GM23338 (cell line): ENCODE data around the gene CSDE1. TPM values are rescaled to one million over a fixed set of nuclear protein-coding genes. Genes with fewer than 3 reads are reported as not detected.

Experiments
- ATAC-seq: fragments of 200-7000 bp; cut with Tn5 transposase; 3 replicates; pipeline ENCODE4 v1.9.1; 2020
- DNase-seq: peaks from one replicate; pipeline ENCODE4 v3.0.0-alpha.2; 2015; ENCODE audit warnings: low spot score
- H2AFZ ChIP-seq: fragments of 200-600 bp; sonication (generic); 2 replicates; pipeline ENCODE4 v1.8.0; 2016; ENCODE audit warnings: antibody characterized with exemption, mild to moderate bottlenecking, moderate library complexity
- H3F3A ChIP-seq: fragments of 200-600 bp; sonication (generic); replicated peaks from 2 replicates; pipeline ENCODE4 v1.8.0; 2017; ENCODE audit warnings: antibody characterized with exemption, mixed run types, low read depth
- H3K27ac ChIP-seq: fragments of 200-600 bp; sonication (generic); 2 replicates; pipeline ENCODE4 v1.6.1; 2016; ENCODE audit warnings: low read depth
- H3K27me3 ChIP-seq: fragments of 200-600 bp; sonication (generic); 2 replicates; pipeline ENCODE4 v1.8.0; 2016; ENCODE audit warnings: mild to moderate bottlenecking, mixed run types, moderate library complexity; ENCODE audit not compliant: insufficient read depth
- H3K36me3 ChIP-seq: fragments of 200-600 bp; sonication (generic); 2 replicates; pipeline ENCODE4 v1.8.0; 2016; ENCODE audit warnings: mild to moderate bottlenecking; ENCODE audit not compliant: insufficient read depth
- H3K4me1 ChIP-seq: fragments of 200-600 bp; sonication (generic); 2 replicates; pipeline ENCODE4 v1.8.0; 2016; ENCODE audit warnings: mild to moderate bottlenecking, moderate library complexity; ENCODE audit not compliant: insufficient read depth
- H3K4me2 ChIP-seq: fragments of 200-600 bp; sonication (generic); 2 replicates; pipeline ENCODE4 v1.7.1; 2017; ENCODE audit warnings: mixed run types
- H3K4me3 ChIP-seq: fragments of 200-600 bp; sonication (generic); 2 replicates; pipeline ENCODE4 v1.6.1; 2016; ENCODE audit warnings: mixed run types
- H3K79me2 ChIP-seq: fragments of 200-600 bp; sonication (generic); replicated peaks from 2 replicates; pipeline ENCODE4 v1.8.0; 2017; ENCODE audit warnings: mild to moderate bottlenecking; ENCODE audit not compliant: insufficient read depth
- H3K9me2 ChIP-seq: fragments of 200-600 bp; sonication (generic); 2 replicates; pipeline ENCODE4 v1.8.0; 2017; ENCODE audit not compliant: insufficient read depth
- H4K20me1 ChIP-seq: fragments of 200-600 bp; sonication (generic); replicated peaks from 2 replicates; pipeline ENCODE4 v1.8.0; 2017; ENCODE audit warnings: mild to moderate bottlenecking; ENCODE audit not compliant: insufficient read depth
- H3K27ac Mint-ChIP-seq: 2 replicates; pipeline ENCODE4 v1.8.0; 2020; ENCODE audit warnings: inconsistent platforms, mild to moderate bottlenecking, moderate library complexity, mixed read lengths
- H3K27me3 Mint-ChIP-seq: 3 replicates; pipeline ENCODE4 v1.8.0; 2022; ENCODE audit warnings: low read depth, mild to moderate bottlenecking, moderate library complexity, mixed read lengths, inconsistent platforms; ENCODE audit not compliant: insufficient read depth, poor library complexity
- H3K36me3 Mint-ChIP-seq: 3 replicates; pipeline ENCODE4 v1.8.0; 2021; ENCODE audit warnings: low read depth, mild to moderate bottlenecking, inconsistent platforms, moderate library complexity, mixed read lengths
- H3K4me1 Mint-ChIP-seq: 3 replicates; pipeline ENCODE4 v1.8.0; 2020; ENCODE audit warnings: mild to moderate bottlenecking, inconsistent platforms, mixed read lengths
- H3K4me3 Mint-ChIP-seq: 3 replicates; pipeline ENCODE4 v1.8.0; 2021; ENCODE audit warnings: moderate library complexity, mild to moderate bottlenecking, inconsistent platforms, mixed read lengths
- H3K9me3 Mint-ChIP-seq: 3 replicates; pipeline ENCODE4 v1.8.0; 2020; ENCODE audit warnings: moderate library complexity, mild to moderate bottlenecking, inconsistent platforms, mixed read lengths
- CREB1 ChIP-seq: fragments of 250-450 bp; sonication (Bioruptor Pico); IDR thresholded peaks from 2 replicates; pipeline ENCODE4 v1.5.0; 2020; ENCODE audit warnings: low read depth, mild to moderate bottlenecking, moderate library complexity
- EZH2 ChIP-seq: fragments of 200-600 bp; sonication (generic); IDR thresholded peaks from one replicate; pipeline ENCODE4 v1.8.0; 2017; ENCODE audit warnings: antibody characterized with exemption, mild to moderate bottlenecking, low read depth; ENCODE audit not compliant: unreplicated experiment
- EZH2phosphoT487 ChIP-seq: fragments of 200-600 bp; sonication (generic); IDR thresholded peaks from one replicate; pipeline ENCODE4 v1.8.1; 2018; ENCODE audit warnings: antibody characterized with exemption; ENCODE audit not compliant: unreplicated experiment
- JUNB ChIP-seq: IDR thresholded peaks from one replicate; pipeline ENCODE4 v1.6.1; 2016; ENCODE audit warnings: antibody characterized with exemption; ENCODE audit not compliant: unreplicated experiment
- NANOG ChIP-seq: IDR thresholded peaks from 2 replicates; pipeline ENCODE4 v1.6.1; 2016; ENCODE audit warnings: antibody characterized with exemption, borderline replicate concordance
- POLR2AphosphoS5 ChIP-seq: IDR thresholded peaks from 2 replicates; pipeline ENCODE4 v1.6.1; 2016; ENCODE audit warnings: antibody characterized with exemption, low read depth
- REST ChIP-seq: IDR thresholded peaks from one replicate; pipeline ENCODE4 v1.6.1; 2018; ENCODE audit warnings: antibody characterized with exemption; ENCODE audit not compliant: unreplicated experiment
- STAT1 ChIP-seq: IDR thresholded peaks from one replicate; pipeline ENCODE4 v1.6.1; 2016; ENCODE audit warnings: antibody characterized with exemption; ENCODE audit not compliant: unreplicated experiment
- ZNF114 ChIP-seq: fragments of 250-450 bp; sonication (Bioruptor Pico); IDR thresholded peaks from 2 replicates; pipeline ENCODE4 v1.5.0; 2020; ENCODE audit warnings: mild to moderate bottlenecking, moderate library complexity
- ZNF331 ChIP-seq: fragments of 250-450 bp; sonication (Bioruptor Pico); IDR thresholded peaks from 2 replicates; pipeline ENCODE4 v1.5.0; 2020; ENCODE audit warnings: low read depth, mild to moderate bottlenecking, moderate library complexity
- polyA plus RNA-seq: library from polyadenylated mRNA; unstranded; fragments of >200 nt; fragmentation: Nextera tagmentation; extraction: Ambion mirVana; gene quantifications from 2 replicates; pipeline ENCODE4 v1.2.1, GENCODE V29; 2016
- total RNA-seq: library from RNA; depleted of rRNA; stranded (reverse); fragments of >200 nt; shearing (Covaris generic); gene quantifications from 2 replicates; pipeline ENCODE4 v1.2.3, GENCODE V29; 2014
- TF ChIP-seq, protein P1 (sequence below), 2 experiments: fragments of 200-600 bp in 1 of 2; sonication (generic) in 1 of 2; conservative IDR thresholded peaks; 2 replicates each; pipeline versions ENCODE4 v1.5.1 to v1.6.1; 2016 to 2017; ENCODE audit warnings: antibody characterized with exemption in 2 of 2, low read depth in 2 of 2, mild to moderate bottlenecking in 2 of 2, moderate library complexity in 1 of 2

CSDE1 gene
- total and polyA plus RNA-seq, 2 experiments from 2014 or later = 214 to 1,054 TPM

GRCh38 chr1:114723915-114724314 is 33.9 kb downstream of the CSDE1 start:
- no peak for TF ChIP-seq POLR2AphosphoS5
- Histone ChIP-seq H3K36me3 (peaks cover 87% of the 10 kb centered on the region), H3K79me2 (peaks cover 15% of the 10 kb centered on the region), H2AFZ (no peak overlapping the region), H3K27ac (no peak overlapping the region), H4K20me1 (peaks cover 17% of the 10 kb centered on the region; the same call in 1 of the 2 replicates), H3F3A (peaks cover 2% of the 10 kb centered on the region; the same call in 1 of the 2 replicates), H3K9me2 (no peaks in the 10 kb centered on the region), H3K4me1 (no peaks in the 10 kb centered on the region), H3K27me3 (no peaks in the 10 kb centered on the region), H3K4me2 (no peak overlapping the region), H3K4me3 (no peak overlapping the region)
- Mint-ChIP-seq H3K4me1 (no peaks in the 10 kb centered on the region), H3K27ac (0 out of 2 replicates have a peak overlapping the region, but pooled peaks have one; percentile 9), H3K36me3 (peaks cover 96% of the 10 kb centered on the region), H3K4me3 (no peak overlapping the region), H3K9me3 (no peaks in the 10 kb centered on the region), H3K27me3 (no peaks in the 10 kb centered on the region)
- ATAC-seq (no peak), DNase-seq (no peak)

DNA sequence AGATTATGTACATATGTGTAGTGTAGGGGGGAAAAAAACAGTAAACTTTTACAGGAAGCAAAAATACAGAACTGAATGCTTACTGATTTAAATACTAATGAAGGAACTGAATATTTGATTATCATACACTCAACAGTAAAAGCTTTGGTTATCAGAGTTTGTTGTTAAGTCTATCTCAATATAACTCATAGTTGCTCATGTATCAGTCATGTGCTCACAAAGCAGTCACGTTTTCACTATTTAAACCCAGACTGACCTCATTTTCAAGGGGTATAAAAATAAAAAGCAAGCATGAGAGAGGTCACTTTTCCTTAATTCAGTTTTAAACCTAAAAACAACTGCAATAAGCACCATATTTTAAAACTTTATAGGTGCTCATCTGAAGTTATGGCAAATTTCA is 34.3 kb downstream of the CSDE1 start:
- Mint-ChIP-seq H3K4me1 (no peaks in the 10 kb centered on the region), H3K36me3 (peaks cover 98% of the 10 kb centered on the region), H3K27ac (no peak overlapping the region), H3K4me3 (no peak overlapping the region), H3K27me3 (no peaks in the 10 kb centered on the region), H3K9me3 (no peaks in the 10 kb centered on the region)
- H3K27ac ChIP-seq = no peak overlapping the region
- peaks cover 7% of the 10 kb centered on the region; the same call in 1 of the 2 replicates for H3F3A ChIP-seq
- H2AFZ ChIP-seq = no peak overlapping the region
- H4K20me1 ChIP-seq = peaks cover 13% of the 10 kb centered on the region; the same call in 1 of the 2 replicates
- H3K9me2 ChIP-seq = no peaks in the 10 kb centered on the region
- peaks cover 10% of the 10 kb centered on the region for H3K79me2 ChIP-seq
- ATAC-seq (no peak), DNase-seq (no peak)
- no peak overlapping the region for H3K4me2 ChIP-seq
- no peaks in the 10 kb centered on the region for H3K27me3 ChIP-seq
- H3K4me3 ChIP-seq = no peak overlapping the region
- H3K4me1 ChIP-seq = no peaks in the 10 kb centered on the region
- H3K36me3 ChIP-seq = peaks cover 89% of the 10 kb centered on the region
- no peak for TF ChIP-seq NANOG
- TF ChIP-seq EZH2 = no peak
- TF ChIP-seq REST = no peak
- no peak for TF ChIP-seq POLR2AphosphoS5
- no peak for TF ChIP-seq EZH2phosphoT487
- TF ChIP-seq JUNB = no peak
- no peak for TF ChIP-seq CREB1 (CRISPR knock-in tag)
- no peak for TF ChIP-seq ZNF114
- TF ChIP-seq, protein P1, sequence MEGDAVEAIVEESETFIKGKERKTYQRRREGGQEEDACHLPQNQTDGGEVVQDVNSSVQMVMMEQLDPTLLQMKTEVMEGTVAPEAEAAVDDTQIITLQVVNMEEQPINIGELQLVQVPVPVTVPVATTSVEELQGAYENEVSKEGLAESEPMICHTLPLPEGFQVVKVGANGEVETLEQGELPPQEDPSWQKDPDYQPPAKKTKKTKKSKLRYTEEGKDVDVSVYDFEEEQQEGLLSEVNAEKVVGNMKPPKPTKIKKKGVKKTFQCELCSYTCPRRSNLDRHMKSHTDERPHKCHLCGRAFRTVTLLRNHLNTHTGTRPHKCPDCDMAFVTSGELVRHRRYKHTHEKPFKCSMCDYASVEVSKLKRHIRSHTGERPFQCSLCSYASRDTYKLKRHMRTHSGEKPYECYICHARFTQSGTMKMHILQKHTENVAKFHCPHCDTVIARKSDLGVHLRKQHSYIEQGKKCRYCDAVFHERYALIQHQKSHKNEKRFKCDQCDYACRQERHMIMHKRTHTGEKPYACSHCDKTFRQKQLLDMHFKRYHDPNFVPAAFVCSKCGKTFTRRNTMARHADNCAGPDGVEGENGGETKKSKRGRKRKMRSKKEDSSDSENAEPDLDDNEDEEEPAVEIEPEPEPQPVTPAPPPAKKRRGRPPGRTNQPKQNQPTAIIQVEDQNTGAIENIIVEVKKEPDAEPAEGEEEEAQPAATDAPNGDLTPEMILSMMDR (conservative IDR thresholded peaks at IDR 0.05; ENCODE audit: low read depth in 2 of 2) = no peak
- no peak for TF ChIP-seq STAT1
- no peak for TF ChIP-seq ZNF331
